ENCODE measurements around the gene KRT85. TPM values are rescaled to one million over a fixed set of nuclear protein-coding genes. Genes with fewer than 3 reads are reported as not detected.

Gene KRT85
- total RNA-seq, 1 experiment from 2014 or later, result not detected

DNA sequence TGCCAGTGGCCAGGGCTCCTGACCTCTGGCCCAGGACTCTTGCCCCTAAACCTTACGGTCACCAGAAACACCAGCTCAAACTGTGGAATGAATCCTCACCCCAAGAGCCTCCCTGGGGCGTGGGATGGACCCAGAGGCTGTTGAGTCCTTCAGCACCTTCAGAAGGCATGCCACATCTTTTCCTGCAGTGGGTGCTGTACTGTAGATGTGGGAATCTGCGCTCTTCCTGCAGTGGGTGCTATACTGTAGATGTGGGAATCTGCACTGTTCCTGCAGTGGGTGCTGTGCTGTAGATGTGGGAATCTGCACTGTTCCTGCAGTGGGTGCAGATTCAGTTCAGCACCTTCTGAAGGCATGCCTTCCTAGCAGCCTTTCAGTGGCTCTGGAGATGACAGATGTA, 37.7 kb upstream of the KRT85 start:
- Histone ChIP-seq H3K27me3 (ENCODE audit: insufficient read depth, low read depth) (no peaks in the 10 kb centered on the region), H3K9me3 (ENCODE audit: insufficient read depth, low read depth) (no peaks in the 10 kb centered on the region), H3F3A (ENCODE audit: insufficient read depth, low read depth) (no peaks in the 10 kb centered on the region), H3K4me2 (no peak overlapping the region), H3K36me3 (ENCODE audit: low read depth) (no peaks in the 10 kb centered on the region), H2AFZ (no peak overlapping the region), H3K27ac (no peak overlapping the region), H3K9me2 (ENCODE audit: insufficient read depth) (no peaks in the 10 kb centered on the region), H3K79me2 (ENCODE audit: low read depth) (no peaks in the 10 kb centered on the region), H3K4me1 (replicated peaks; ENCODE audit: insufficient read depth) (no peaks in the 10 kb centered on the region), H3K4me3 (no peak overlapping the region), H4K20me1 (ENCODE audit: insufficient read depth) (no peaks in the 10 kb centered on the region)
- no peak for DNase-seq
- no TSS peak for BruUV-seq (replicated peaks)
- ChIA-PET POLR2A (ENCODE audit: unreplicated experiment) (no interaction called here), CTCF (no interaction called here)
- intact Hi-C loops (cut with micrococcal nuclease; ENCODE audit: unreplicated experiment), result no loop called here
- TF ChIP-seq EZH2 (IDR thresholded peaks at IDR 0.05; ENCODE audit: low read depth) (no peak), CTCF (conservative IDR thresholded peaks at IDR 0.05) (no peak)

DNA sequence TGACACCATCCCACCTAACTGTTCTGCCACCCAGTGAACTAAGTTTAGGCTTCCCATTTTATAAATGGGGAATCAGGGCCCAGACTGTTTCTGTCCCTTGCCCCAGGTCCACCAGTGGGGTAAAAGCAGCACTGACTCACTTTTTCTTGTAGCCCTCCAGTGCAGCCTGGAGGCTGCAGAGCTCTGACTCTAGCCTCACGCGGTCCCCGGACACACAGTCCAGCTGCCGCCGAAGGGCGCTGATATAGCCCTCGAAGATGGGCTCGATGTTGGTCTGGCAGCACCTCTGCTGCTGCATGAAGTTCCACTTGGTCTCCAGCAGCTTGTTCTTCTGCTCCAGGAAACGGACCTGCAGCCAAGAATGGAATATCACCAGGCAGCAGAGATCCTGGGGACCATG, 36.3 kb upstream of the KRT85 start:
- no peaks in the 10 kb centered on the region for H3K9me2 ChIP-seq (ENCODE audit: insufficient read depth)
- BruUV-seq (replicated peaks), result no TSS peak
- DNase-seq, result no peak
- intact Hi-C loops (cut with micrococcal nuclease; ENCODE audit: unreplicated experiment), result no loop called here
- CTCF ChIA-PET, result no interaction called here
- H3F3A ChIP-seq (ENCODE audit: insufficient read depth, low read depth), result no peaks in the 10 kb centered on the region
- H3K4me1 ChIP-seq (replicated peaks; ENCODE audit: insufficient read depth), result peaks cover 8% of the 10 kb centered on the region
- H3K27me3 ChIP-seq (ENCODE audit: insufficient read depth, low read depth), result no peaks in the 10 kb centered on the region
- no peak overlapping the region for H3K4me2 ChIP-seq
- no peak overlapping the region for H3K4me3 ChIP-seq
- no peaks in the 10 kb centered on the region for H3K36me3 ChIP-seq (ENCODE audit: low read depth)
- no peak for TF ChIP-seq CTCF (conservative IDR thresholded peaks at IDR 0.05)
- TF ChIP-seq EZH2 (IDR thresholded peaks at IDR 0.05; ENCODE audit: low read depth), result no peak
- no peaks in the 10 kb centered on the region for H3K79me2 ChIP-seq (ENCODE audit: low read depth)
- H4K20me1 ChIP-seq (ENCODE audit: insufficient read depth), result no peaks in the 10 kb centered on the region
- no peaks in the 10 kb centered on the region for H3K9me3 ChIP-seq (ENCODE audit: insufficient read depth, low read depth)
- POLR2A ChIA-PET (ENCODE audit: unreplicated experiment), result interaction anchor here (0.6 kb wide), 1 partner anchor 118 kb away, joined by 3 read pairs; no protein-coding TSS in a partner anchor
- H3K27ac ChIP-seq, result no peak overlapping the region
- H2AFZ ChIP-seq, result no peak overlapping the region

- H3K27me3 ChIP-seq (ENCODE audit: insufficient read depth, low read depth), result no peaks in the 10 kb centered on the region
- H3F3A ChIP-seq (ENCODE audit: insufficient read depth, low read depth), result no peaks in the 10 kb centered on the region
- H3K9me3 ChIP-seq (ENCODE audit: insufficient read depth, low read depth), result no peaks in the 10 kb centered on the region
- no peaks in the 10 kb centered on the region for H3K79me2 ChIP-seq (ENCODE audit: low read depth)
- no peaks in the 10 kb centered on the region for H3K9me2 ChIP-seq (ENCODE audit: insufficient read depth)
- H3K4me1 ChIP-seq (replicated peaks; ENCODE audit: insufficient read depth), result peaks cover 9% of the 10 kb centered on the region
- no peak for TF ChIP-seq EZH2 (IDR thresholded peaks at IDR 0.05; ENCODE audit: low read depth)
- no peak for TF ChIP-seq CTCF (conservative IDR thresholded peaks at IDR 0.05)
- no peaks in the 10 kb centered on the region for H4K20me1 ChIP-seq (ENCODE audit: insufficient read depth)
- no peak overlapping the region for H2AFZ ChIP-seq
- no TSS peak for BruUV-seq (replicated peaks)
- no peak overlapping the region for H3K27ac ChIP-seq
- ChIA-PET POLR2A (ENCODE audit: unreplicated experiment) (interaction anchor here (0.6 kb wide), 1 partner anchor 119 kb away, joined by 3 read pairs; no protein-coding TSS in a partner anchor), CTCF (no interaction called here)
- H3K36me3 ChIP-seq (ENCODE audit: low read depth), result no peaks in the 10 kb centered on the region
- intact Hi-C loops (cut with micrococcal nuclease; ENCODE audit: unreplicated experiment), result no loop called here
- no peak overlapping the region for H3K4me3 ChIP-seq
- no peak for DNase-seq
- H3K4me2 ChIP-seq, result no peak overlapping the region
Measured at GRCh38 chr12:52402873-52403540, 35.7 kb upstream of the KRT85 start.

Data from PC-9 (cell line).